B cell (primary cell): Measurements from ENCODE around the gene DRC7.

Source experiments
- EZH2 ChIP-seq: IDR thresholded peaks from 2 replicates; pipeline ENCODE4 v1.6.1; 2012; ENCODE audit warnings: borderline replicate concordance, low read depth, mild to moderate bottlenecking, moderate library complexity, low read length; ENCODE audit not compliant: insufficient read depth, poor library complexity, severe bottlenecking
- TF ChIP-seq, protein P1 (sequence below): fragments of 200-600 bp; IDR thresholded peaks from one replicate; pipeline ENCODE4 v1.8.0; 2022; ENCODE audit warnings: antibody characterized with exemption, mild to moderate bottlenecking

DNA sequence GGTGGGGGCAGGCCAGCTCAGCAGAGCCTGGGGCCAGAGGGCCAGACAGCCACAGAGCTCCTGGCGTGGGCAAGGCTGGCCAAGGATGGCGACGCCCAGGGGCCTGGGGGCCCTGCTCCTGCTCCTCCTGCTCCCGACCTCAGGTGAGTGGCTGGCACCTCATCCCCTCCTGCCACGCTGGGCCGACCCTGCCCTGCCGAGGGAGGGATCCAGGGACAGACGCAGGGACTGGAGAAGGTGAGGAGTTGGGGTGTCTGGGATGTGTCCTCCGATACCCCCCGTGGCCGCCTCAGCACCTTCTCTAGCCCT lies 26.4 kb upstream of the DRC7 start, which contains the start of gene ADGRG3:
- TF ChIP-seq, protein P1, sequence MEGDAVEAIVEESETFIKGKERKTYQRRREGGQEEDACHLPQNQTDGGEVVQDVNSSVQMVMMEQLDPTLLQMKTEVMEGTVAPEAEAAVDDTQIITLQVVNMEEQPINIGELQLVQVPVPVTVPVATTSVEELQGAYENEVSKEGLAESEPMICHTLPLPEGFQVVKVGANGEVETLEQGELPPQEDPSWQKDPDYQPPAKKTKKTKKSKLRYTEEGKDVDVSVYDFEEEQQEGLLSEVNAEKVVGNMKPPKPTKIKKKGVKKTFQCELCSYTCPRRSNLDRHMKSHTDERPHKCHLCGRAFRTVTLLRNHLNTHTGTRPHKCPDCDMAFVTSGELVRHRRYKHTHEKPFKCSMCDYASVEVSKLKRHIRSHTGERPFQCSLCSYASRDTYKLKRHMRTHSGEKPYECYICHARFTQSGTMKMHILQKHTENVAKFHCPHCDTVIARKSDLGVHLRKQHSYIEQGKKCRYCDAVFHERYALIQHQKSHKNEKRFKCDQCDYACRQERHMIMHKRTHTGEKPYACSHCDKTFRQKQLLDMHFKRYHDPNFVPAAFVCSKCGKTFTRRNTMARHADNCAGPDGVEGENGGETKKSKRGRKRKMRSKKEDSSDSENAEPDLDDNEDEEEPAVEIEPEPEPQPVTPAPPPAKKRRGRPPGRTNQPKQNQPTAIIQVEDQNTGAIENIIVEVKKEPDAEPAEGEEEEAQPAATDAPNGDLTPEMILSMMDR = no peak
- no peak for TF ChIP-seq EZH2
